Stimulated activated CD4-positive, alpha-beta T cell treated with anti-CD3 and anti-CD28 coated beads, Interleukin-2, amount 100 ng/mL, for 4 hours (primary cell): ENCODE measurements around the gene NAA40.

ENCODE experiments used
- DNase-seq: peaks from one replicate; pipeline ENCODE4 v3.0.0-alpha.2; 2020; ENCODE audit warnings: low read depth

Gene NAA40

GRCh38 chr11:63913866-63914830, 24.7 kb upstream of the NAA40 start:
- DNase-seq, result no peak

DNA sequence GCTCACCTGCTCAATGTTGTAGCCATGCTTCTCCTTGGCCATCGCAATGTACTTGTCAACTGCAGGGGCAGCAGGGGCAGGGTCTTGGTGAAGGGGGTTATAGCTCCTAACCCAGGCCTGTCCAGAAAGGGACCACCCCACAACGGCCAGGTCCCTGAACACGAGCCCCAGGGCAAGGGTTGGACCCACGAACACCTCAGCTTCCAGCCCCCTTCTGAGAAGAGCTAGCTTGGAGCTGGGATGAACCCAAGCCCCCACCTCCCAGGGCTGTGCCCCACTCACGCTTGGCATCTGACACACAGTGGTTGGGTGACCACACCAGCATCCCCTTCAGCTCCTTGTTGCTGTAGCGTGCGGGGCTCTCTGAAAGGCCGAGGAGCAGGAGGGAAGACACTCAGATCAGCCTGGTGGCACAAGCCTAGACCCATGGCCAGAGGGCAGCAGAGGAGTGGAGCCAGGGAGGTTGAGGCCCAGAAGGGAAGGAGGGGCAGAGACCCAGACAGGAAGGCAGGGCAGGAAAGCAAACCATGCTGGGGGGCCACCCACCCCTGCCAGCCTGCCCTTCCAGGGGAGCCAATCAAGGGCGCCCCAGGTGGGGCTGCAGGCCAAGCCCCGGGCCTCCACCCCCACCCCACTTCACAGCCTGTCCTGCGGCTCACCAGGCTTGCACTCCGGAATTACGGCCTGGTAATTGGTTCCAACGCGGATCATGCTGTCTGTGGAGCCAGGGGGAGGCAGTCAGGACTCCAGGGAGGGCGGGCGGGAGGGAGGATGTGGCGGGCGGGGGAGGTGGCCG, 23.7 kb upstream of the NAA40 start:
- DNase-seq, result no peak

GRCh38 chr11:63915961-63916836, 22.6 kb upstream of the NAA40 start:
- no peak for DNase-seq

DNA sequence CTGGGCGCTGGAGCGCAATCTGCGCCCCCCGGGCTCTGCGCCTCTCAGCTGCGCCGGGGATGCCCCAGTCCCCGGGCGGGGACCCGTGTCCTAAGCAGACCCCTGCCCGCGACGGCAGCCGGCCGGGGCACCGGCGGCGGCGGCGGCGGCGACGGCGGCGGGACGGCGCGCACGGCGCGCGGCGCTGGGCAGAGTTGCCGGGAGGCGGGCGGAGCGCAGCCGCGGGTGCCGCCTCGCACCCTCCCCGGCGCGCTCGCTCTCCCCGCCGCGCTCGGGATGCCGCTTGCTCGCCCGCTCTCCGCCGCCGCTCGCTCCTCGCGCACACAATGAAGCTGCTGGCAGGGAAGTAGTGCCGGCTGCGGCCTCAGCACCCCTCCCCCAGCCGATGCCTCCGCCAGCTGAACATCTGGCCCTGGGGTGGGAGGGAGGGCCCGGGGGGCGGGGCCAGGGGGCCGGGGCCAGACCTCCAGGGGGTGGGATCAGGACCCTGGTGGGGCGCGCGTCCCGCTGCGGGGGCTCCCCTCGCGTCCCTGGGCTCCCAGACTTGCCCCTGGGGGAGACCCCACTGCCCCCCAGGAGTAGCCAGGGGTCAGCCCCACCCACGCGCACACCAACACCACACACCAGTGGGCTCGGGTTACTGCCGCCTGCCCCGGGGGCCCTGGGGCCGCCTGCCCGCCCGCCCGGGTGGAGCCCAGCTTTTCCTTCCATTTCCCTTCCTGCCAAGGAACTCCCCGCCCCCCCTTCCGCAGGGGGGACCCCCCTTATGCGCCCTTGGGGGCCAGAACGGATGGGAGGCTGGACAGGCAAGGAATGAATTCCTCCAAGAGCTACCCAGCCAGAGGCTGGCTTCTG, 21.7 kb upstream of the NAA40 start, which contains the start of gene RCOR2:
Gene RCOR2 (minus strand): TSS at position 328 of the 855 bp plus-strand sequence. CDS start 708 bp downstream, outside the sequence.
- DNase-seq, result peak; percentile 53

DNA sequence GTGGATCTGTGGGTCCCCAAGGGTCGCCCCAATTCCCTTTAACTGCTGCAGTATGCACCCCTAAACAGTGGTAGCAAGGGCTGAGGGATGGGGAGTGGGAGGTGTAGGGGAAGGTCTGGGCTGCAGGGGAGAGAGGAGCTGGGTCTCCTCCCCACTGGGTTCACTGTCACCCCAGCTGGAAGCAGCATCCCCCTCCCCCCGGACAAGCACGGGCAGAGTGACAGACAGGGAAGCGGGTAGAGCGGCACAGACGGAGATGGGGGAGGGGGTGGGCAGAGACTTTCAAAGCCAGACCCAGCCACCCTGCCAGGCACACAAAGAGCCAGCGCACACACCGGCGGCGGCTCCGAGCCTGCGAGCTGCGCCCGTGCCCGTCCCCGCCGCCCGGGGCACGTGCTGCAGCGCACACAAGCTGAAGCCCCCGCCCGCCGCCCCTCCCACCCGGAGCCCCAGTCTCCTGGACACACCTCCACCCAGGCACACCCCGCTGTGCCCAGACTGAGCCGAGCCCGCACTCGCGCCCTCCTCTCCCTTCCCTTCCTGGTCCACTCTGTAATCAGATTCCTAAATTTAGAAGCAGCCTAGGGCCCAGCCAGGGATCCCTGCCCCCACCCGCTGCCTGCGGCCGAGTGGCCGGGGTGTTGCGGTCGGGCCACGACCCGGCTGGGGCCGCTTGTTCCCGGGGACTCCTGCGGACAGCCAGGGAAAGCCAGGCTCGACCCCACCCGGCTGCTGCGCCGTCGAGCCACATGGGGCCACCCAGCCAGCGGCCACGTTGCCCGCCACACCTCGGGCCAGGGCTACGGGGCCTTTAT, 20.9 kb upstream of the NAA40 start:
- DNase-seq, result no peak

- DNase-seq, result no peak
Measured at GRCh38 chr11:63918507-63919191, 20.2 kb upstream of the NAA40 start.

- no peak for DNase-seq
Measured at GRCh38 chr11:63919267-63920125, 19.3 kb upstream of the NAA40 start.

GRCh38 chr11:63920126-63920938, 18.5 kb upstream of the NAA40 start:
- no peak for DNase-seq

DNA sequence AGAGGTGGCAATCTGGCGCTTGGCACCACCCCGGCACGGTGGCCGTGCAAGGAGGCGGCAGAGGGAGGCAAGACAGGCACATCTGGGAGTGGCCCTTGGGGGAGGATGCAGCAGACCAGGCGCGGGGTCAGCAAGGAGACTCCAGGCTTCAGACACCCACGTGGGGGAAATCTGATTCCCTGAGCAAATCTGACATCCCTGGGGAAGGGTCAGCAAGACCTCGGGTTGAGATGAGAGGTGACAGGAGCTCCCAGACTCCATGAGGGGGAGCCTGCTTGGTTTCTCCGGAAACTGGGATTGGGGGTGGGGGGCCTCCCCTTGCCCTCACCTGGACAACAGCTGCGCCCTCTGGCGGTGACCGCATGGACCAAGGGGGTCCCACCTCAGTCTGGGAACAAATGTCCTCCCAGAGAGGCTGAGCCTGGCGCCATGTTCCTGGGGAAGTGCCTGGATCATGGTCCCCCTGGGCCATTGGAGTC, 17.8 kb upstream of the NAA40 start:
- DNase-seq, result no peak

- DNase-seq, result no peak
Measured at GRCh38 chr11:63922673-63923192, 16.1 kb upstream of the NAA40 start.

- DNase-seq, result no peak
Measured at GRCh38 chr11:63923319-63923718, 15.5 kb upstream of the NAA40 start.

DNA sequence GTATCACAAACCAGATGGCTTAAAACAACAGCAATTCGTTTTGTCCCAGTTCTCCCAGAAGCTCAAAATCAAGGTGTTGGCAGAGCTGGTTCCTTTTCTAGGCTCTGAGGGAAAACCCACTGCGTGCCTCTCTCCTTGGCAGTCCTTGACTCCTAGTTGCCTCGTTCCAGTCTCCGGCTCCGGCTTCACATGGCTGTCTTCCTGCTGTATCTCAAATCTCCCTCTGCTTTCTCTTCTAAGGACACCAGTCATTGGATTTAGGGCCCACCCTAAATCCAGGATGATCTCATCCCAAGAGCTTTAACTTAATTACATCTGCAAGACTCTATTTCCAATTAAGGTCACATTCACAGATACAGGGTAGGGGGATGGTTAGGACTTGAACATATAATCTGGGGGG, 9.2 kb upstream of the NAA40 start:
- DNase-seq, result no peak

- DNase-seq, result no peak
Measured at GRCh38 chr11:63931045-63931444, 7.8 kb upstream of the NAA40 start.

GRCh38 chr11:63931876-63932275, 6.9 kb upstream of the NAA40 start:
- DNase-seq, result no peak

DNA sequence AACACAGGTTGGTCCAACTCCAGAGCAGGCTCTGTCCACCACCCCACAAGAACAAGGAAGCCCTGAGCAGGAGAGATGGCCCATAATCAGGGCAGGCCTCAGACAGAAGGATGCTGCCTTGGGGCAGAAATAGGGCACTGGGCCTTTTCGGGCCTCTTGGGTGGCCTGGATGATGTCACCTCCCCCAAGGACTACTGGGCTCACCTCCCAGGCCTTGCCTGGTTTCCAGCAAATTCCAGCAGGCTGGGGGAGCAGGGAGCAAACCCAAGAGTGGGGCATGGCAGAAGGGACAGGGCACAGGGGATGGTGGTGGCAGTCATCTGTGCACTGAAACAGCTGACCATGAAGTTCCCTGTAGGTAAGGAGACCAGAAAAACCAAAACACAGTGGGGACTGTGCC, 5.3 kb upstream of the NAA40 start:
- DNase-seq, result no peak

- no peak for DNase-seq
Measured at GRCh38 chr11:63937713-63938478, 906 bp upstream of the NAA40 start.
